DOHH2 (cell line): ENCODE results near the gene CYTL1.

Source experiments
- H3F3A ChIP-seq: fragments of 200-600 bp; sonication (generic), shearing (Covaris generic); 2 replicates; pipeline ENCODE4 v1.6.0; 2016; ENCODE audit warnings: antibody characterized with exemption, mild to moderate bottlenecking; ENCODE audit not compliant: control insufficient read depth, insufficient read depth
- H3K27ac ChIP-seq: fragments of 200-600 bp; sonication (generic); 2 replicates; pipeline ENCODE4 v1.5.1; 2014; ENCODE audit warnings: low read depth, mild to moderate bottlenecking, low read length, moderate library complexity
- H3K27me3 ChIP-seq: fragments of 200-600 bp; sonication (generic); 2 replicates; pipeline ENCODE4 v1.6.1; 2014; ENCODE audit warnings: mild to moderate bottlenecking, low read length, mixed read lengths; ENCODE audit not compliant: control insufficient read depth
- H3K36me3 ChIP-seq: fragments of 200-600 bp; sonication (generic); 2 replicates; pipeline ENCODE4 v1.6.1; 2014; ENCODE audit warnings: mild to moderate bottlenecking, low read length, moderate library complexity, mixed read lengths; ENCODE audit not compliant: control insufficient read depth
- H3K4me1 ChIP-seq: fragments of 200-600 bp; sonication (generic); 2 replicates; pipeline ENCODE4 v1.6.1; 2014; ENCODE audit warnings: mild to moderate bottlenecking, low read length, mixed read lengths; ENCODE audit not compliant: control insufficient read depth
- H3K4me2 ChIP-seq: fragments of 200-600 bp; sonication (generic); 2 replicates; pipeline ENCODE4 v1.6.0; 2014; ENCODE audit warnings: mild to moderate bottlenecking, low read length, moderate library complexity
- H3K4me3 ChIP-seq: fragments of 200-600 bp; sonication (generic); 2 replicates; pipeline ENCODE4 v1.5.1; 2014; ENCODE audit warnings: mild to moderate bottlenecking, low read length, mixed read lengths
- H3K79me2 ChIP-seq: fragments of 200-600 bp; sonication (generic); 2 replicates; pipeline ENCODE4 v1.6.1; 2014; ENCODE audit warnings: mild to moderate bottlenecking, low read length, mixed read lengths; ENCODE audit not compliant: control insufficient read depth
- H3K9me2 ChIP-seq: fragments of 200-600 bp; sonication (generic); replicated peaks from 2 replicates; pipeline ENCODE4 v1.6.1; 2014; ENCODE audit warnings: mild to moderate bottlenecking, low read length, mixed read lengths; ENCODE audit not compliant: control insufficient read depth
- H3K9me3 ChIP-seq: fragments of 200-600 bp; sonication (generic); 2 replicates; pipeline ENCODE4 v1.6.1; 2014; ENCODE audit warnings: antibody characterized with exemption, low read length, mixed read lengths; ENCODE audit not compliant: control insufficient read depth, insufficient read depth
- H4K20me1 ChIP-seq: fragments of 200-600 bp; sonication (generic); 2 replicates; pipeline ENCODE4 v1.6.0; 2014; ENCODE audit warnings: low read depth, mild to moderate bottlenecking, antibody characterized with exemption, low read length, moderate library complexity; ENCODE audit not compliant: control insufficient read depth, insufficient read depth
- CTCF ChIP-seq: fragments of 200-600 bp; sonication (generic); IDR thresholded peaks from one replicate; pipeline ENCODE4 v1.5.1; 2014; ENCODE audit warnings: antibody characterized with exemption, mild to moderate bottlenecking, low read depth, low read length; ENCODE audit not compliant: poor library complexity, severe bottlenecking
- EZH2phosphoT487 ChIP-seq: fragments of 200-600 bp; sonication (generic); IDR thresholded peaks from 2 replicates; pipeline ENCODE4 v1.6.1; 2017; ENCODE audit warnings: borderline replicate concordance, mild to moderate bottlenecking, antibody characterized with exemption, low read length, moderate library complexity, mixed read lengths

Gene CYTL1

GRCh38 chr4:4979971-4980370 lies 39.3 kb downstream of the CYTL1 start:
- H3K27me3 ChIP-seq, result no peaks in the 10 kb centered on the region
- H3K4me1 ChIP-seq, result no peaks in the 10 kb centered on the region
- H3K9me2 ChIP-seq, result no peaks in the 10 kb centered on the region
- no peak for TF ChIP-seq EZH2phosphoT487
- no peak for TF ChIP-seq CTCF
- no peaks in the 10 kb centered on the region for H3K36me3 ChIP-seq
- H4K20me1 ChIP-seq, result no peaks in the 10 kb centered on the region
- no peak overlapping the region for H3K4me2 ChIP-seq
- H3K4me3 ChIP-seq, result no peak overlapping the region
- H3F3A ChIP-seq, result no peaks in the 10 kb centered on the region
- no peak overlapping the region for H3K27ac ChIP-seq
- H3K9me3 ChIP-seq, result peaks cover 13% of the 10 kb centered on the region
- no peaks in the 10 kb centered on the region for H3K79me2 ChIP-seq

GRCh38 chr4:4974727-4975126 lies 44.5 kb downstream of the CYTL1 start:
- no peak overlapping the region for H3K4me2 ChIP-seq
- H3F3A ChIP-seq, result no peaks in the 10 kb centered on the region
- no peaks in the 10 kb centered on the region for H4K20me1 ChIP-seq
- H3K27me3 ChIP-seq, result no peaks in the 10 kb centered on the region
- no peaks in the 10 kb centered on the region for H3K79me2 ChIP-seq
- no peak overlapping the region for H3K4me3 ChIP-seq
- H3K9me2 ChIP-seq, result no peaks in the 10 kb centered on the region
- H3K4me1 ChIP-seq, result no peaks in the 10 kb centered on the region
- TF ChIP-seq EZH2phosphoT487, result no peak
- TF ChIP-seq CTCF, result no peak
- H3K9me3 ChIP-seq, result peaks cover 21% of the 10 kb centered on the region
- no peaks in the 10 kb centered on the region for H3K36me3 ChIP-seq
- H3K27ac ChIP-seq, result no peak overlapping the region

GRCh38 chr4:4971796-4972195 lies 47.5 kb downstream of the CYTL1 start:
- no peaks in the 10 kb centered on the region for H3K36me3 ChIP-seq
- no peaks in the 10 kb centered on the region for H3K9me2 ChIP-seq
- H3K27me3 ChIP-seq, result no peaks in the 10 kb centered on the region
- H3K9me3 ChIP-seq, result peaks cover 17% of the 10 kb centered on the region
- H3K4me3 ChIP-seq, result no peak overlapping the region
- no peaks in the 10 kb centered on the region for H4K20me1 ChIP-seq
- H3K4me2 ChIP-seq, result no peak overlapping the region
- no peaks in the 10 kb centered on the region for H3K79me2 ChIP-seq
- no peak overlapping the region for H3K27ac ChIP-seq
- H3F3A ChIP-seq, result no peaks in the 10 kb centered on the region
- TF ChIP-seq EZH2phosphoT487, result no peak
- no peak for TF ChIP-seq CTCF
- no peaks in the 10 kb centered on the region for H3K4me1 ChIP-seq

GRCh38 chr4:4969298-4969697 lies 50.0 kb downstream of the CYTL1 start:
- H3F3A ChIP-seq, result no peaks in the 10 kb centered on the region
- peaks cover 4% of the 10 kb centered on the region for H3K9me3 ChIP-seq
- no peak overlapping the region for H3K4me2 ChIP-seq
- no peaks in the 10 kb centered on the region for H4K20me1 ChIP-seq
- no peaks in the 10 kb centered on the region for H3K36me3 ChIP-seq
- H3K27me3 ChIP-seq, result no peaks in the 10 kb centered on the region
- TF ChIP-seq CTCF (no peak), EZH2phosphoT487 (no peak)
- H3K9me2 ChIP-seq, result no peaks in the 10 kb centered on the region
- H3K4me1 ChIP-seq, result no peaks in the 10 kb centered on the region
- no peaks in the 10 kb centered on the region for H3K79me2 ChIP-seq
- no peak overlapping the region for H3K4me3 ChIP-seq
- no peak overlapping the region for H3K27ac ChIP-seq
